Glutamatergic neuron (in vitro differentiated cells): ENCODE data around the gene ENTPD8. TPM values are rescaled to one million over a fixed set of nuclear protein-coding genes. Genes with fewer than 3 reads are reported as not detected.

ENCODE experiments used
- DNase-seq: peaks from one replicate; pipeline ENCODE4 v3.0.0; 2022
- H3K27ac Mint-ChIP-seq: one replicate; pipeline ENCODE4 v1.8.0; 2020; ENCODE audit warnings: mild to moderate bottlenecking, mixed read lengths, inconsistent platforms; ENCODE audit not compliant: unreplicated experiment
- H3K27me3 Mint-ChIP-seq: one replicate; pipeline ENCODE4 v1.8.0; 2020; ENCODE audit warnings: mild to moderate bottlenecking, moderate library complexity, mixed read lengths, inconsistent platforms; ENCODE audit not compliant: unreplicated experiment
- H3K36me3 Mint-ChIP-seq: one replicate; pipeline ENCODE4 v1.8.0; 2020; ENCODE audit warnings: mild to moderate bottlenecking, mixed read lengths, inconsistent platforms; ENCODE audit not compliant: unreplicated experiment
- H3K4me1 Mint-ChIP-seq: one replicate; pipeline ENCODE4 v1.8.0; 2020; ENCODE audit warnings: mild to moderate bottlenecking, low read depth, mixed read lengths, inconsistent platforms; ENCODE audit not compliant: unreplicated experiment
- H3K4me3 Mint-ChIP-seq: one replicate; pipeline ENCODE4 v1.8.0; 2020; ENCODE audit warnings: mild to moderate bottlenecking, mixed read lengths, inconsistent platforms; ENCODE audit not compliant: unreplicated experiment
- H3K9me3 Mint-ChIP-seq: one replicate; pipeline ENCODE4 v1.8.0; 2020; ENCODE audit warnings: mild to moderate bottlenecking, moderate library complexity, mixed read lengths, inconsistent platforms; ENCODE audit not compliant: unreplicated experiment
- CTCF ChIP-seq: fragments of 200-600 bp; sonication (generic); IDR thresholded peaks from one replicate; pipeline ENCODE4 v1.5.0; 2021; ENCODE audit not compliant: partially characterized antibody, unreplicated experiment
- total RNA-seq: library from RNA; stranded (reverse); fragmentation: NEBNext Ultra II Directional; extraction: Animal tissue kit (Norgen Biotek cat#: 25700); gene quantifications from one replicate; pipeline ENCODE4 v1.2.1, GENCODE V29; 2021; ENCODE audit not compliant: unreplicated experiment

ENTPD8 gene
- total RNA-seq, 1 donor from 2014 or later, result 1.0 TPM

DNA sequence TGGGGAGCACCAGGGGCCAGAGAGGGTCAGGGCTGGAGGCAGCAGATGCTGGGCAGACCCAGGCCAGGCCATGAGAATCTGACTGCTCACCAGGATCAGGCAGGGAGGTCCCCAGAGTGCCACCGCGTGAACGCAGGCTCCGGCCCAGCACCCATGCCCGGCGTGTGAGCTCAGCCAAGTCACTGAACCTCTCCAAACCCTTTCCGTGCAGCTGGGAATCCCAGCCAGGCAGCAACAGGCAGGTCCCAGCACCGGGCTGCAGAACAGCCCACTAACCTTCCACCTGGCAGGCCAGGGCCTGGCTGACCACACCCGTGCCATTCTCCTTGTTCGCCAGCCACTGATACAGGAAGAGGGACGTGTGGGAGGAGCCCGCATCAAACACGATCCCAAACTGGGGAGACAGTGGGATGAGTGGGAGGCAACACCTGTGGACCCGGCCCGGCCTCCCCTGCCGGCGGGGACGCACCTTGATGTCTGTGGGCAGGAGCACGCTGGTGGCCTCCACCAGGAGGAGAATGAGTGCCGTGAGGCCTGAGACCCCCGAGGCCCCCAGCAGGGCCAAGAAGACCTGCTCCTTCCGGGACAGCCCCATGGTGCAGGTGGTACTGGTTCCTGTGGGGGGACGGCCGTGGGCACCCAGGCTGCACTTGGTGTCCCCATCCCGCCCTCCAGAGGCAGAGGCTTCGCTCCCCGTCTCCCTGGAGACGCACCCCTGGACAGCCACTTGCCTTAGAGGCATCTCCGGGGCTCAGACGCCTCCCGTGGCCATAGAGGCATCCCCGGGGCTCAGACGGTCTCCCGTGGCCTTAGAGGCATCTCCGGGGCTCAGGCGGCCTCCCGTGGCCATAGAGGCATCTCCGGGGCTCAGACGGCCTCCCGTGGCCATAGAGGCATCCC lies 3.2 kb downstream of the ENTPD8 start:
- DNase-seq, result no peak
- H3K4me1 Mint-ChIP-seq, result peaks cover 2% of the 10 kb centered on the region
- peaks cover 2% of the 10 kb centered on the region for H3K27me3 Mint-ChIP-seq
- no peak overlapping the region for H3K4me3 Mint-ChIP-seq
- peaks cover 2% of the 10 kb centered on the region for H3K9me3 Mint-ChIP-seq
- H3K36me3 Mint-ChIP-seq, result no peaks in the 10 kb centered on the region
- no peak overlapping the region for H3K27ac Mint-ChIP-seq
- TF ChIP-seq CTCF, result no peak

- Mint-ChIP-seq H3K27me3 (peaks cover 1% of the 10 kb centered on the region), H3K36me3 (no peaks in the 10 kb centered on the region), H3K4me3 (no peak overlapping the region), H3K27ac (no peak overlapping the region), H3K4me1 (peaks cover 1% of the 10 kb centered on the region), H3K9me3 (peaks cover 1% of the 10 kb centered on the region)
- no peak for DNase-seq
- no peak for TF ChIP-seq CTCF
Observed at GRCh38 chr9:137436761-137437600, 4.2 kb downstream of the ENTPD8 start.

- H3K4me3 Mint-ChIP-seq, result no peak overlapping the region
- no peaks in the 10 kb centered on the region for H3K9me3 Mint-ChIP-seq
- no peaks in the 10 kb centered on the region for H3K27me3 Mint-ChIP-seq
- DNase-seq, result peak; percentile 30
- H3K4me1 Mint-ChIP-seq, result no peaks in the 10 kb centered on the region
- H3K27ac Mint-ChIP-seq, result no peak overlapping the region
- no peaks in the 10 kb centered on the region for H3K36me3 Mint-ChIP-seq
- no peak for TF ChIP-seq CTCF
Observed at GRCh38 chr9:137435980-137436760, 5.0 kb downstream of the ENTPD8 start.

- DNase-seq, result no peak
- Mint-ChIP-seq H3K4me3 (no peak overlapping the region), H3K9me3 (no peaks in the 10 kb centered on the region), H3K36me3 (no peaks in the 10 kb centered on the region), H3K27me3 (no peaks in the 10 kb centered on the region), H3K27ac (no peak overlapping the region), H3K4me1 (no peaks in the 10 kb centered on the region)
- no peak for TF ChIP-seq CTCF
Observed at GRCh38 chr9:137435381-137435891, 5.7 kb downstream of the ENTPD8 start.
